Inferior parietal cortex (tissue), 1 donor: Measurements from ENCODE around the gene TUBGCP3.

ENCODE experiments used
- DNase-seq: peaks from one replicate; pipeline ENCODE4 v3.0.0-alpha.2; 2016; ENCODE audit errors: extremely low spot score

The TUBGCP3 gene

DNA sequence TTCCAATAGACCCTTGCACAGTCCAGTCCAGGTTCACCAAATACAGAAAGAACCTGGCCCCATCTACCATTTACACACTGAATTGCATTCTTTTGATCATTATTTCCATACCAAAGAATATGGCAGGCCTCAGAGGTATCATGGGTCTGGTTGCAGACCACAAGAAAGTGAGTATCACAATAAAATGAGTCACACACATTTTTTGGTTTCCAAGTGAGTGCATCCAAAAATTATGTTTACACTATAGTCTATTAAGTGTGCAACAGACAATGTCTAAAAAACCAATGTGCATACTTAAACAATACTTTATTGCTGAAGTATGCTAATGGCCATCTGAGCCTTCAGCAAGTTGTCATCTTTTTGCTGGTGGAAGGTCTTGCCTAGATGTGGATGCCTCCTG, 106.5 kb downstream of the TUBGCP3 start:
- no peak for DNase-seq

DNA sequence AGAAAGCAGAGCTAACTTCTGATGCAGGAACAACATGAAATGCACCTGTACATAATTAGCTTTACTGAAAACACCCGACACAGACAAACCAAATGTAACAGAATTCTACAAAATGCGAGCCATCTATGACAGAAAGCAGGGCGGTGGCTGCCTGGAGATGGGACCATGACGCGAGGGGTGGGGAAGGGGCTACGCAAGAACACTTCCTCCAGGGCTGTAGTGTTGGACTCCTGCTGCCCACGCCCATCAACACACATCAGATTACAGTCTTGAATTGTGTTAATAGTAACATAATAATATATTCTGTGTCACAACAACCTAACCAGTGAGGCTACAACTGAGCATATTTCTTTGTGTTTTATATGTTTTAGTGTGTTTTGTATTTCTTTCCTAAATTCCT, 108.6 kb downstream of the TUBGCP3 start:
- no peak for DNase-seq

DNA sequence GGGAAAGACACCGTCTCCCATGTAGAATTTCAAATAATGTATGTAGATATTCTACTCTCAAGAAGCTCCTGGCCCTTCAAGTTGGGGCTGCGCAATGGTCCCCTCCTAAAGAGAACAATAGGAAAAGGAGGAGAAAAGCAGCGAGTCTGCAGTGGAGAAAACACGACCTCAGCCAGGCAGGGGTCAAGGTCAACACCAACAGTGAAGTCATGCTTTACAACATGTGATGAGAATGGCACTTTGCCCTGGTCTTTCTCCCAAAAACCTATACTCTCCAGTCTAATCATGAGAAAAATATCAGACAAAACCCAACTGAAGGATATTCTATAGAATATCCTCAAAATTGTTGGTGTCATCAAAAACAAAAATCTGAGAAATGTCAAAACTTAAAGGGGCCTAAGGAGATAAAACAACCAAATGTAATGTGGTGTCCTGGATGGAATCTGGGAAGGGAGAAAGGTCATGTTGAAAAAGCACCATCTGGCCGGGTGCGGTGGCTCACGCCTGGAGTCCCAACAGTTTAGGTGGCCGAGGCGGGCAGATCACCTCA, 110.8 kb downstream of the TUBGCP3 start:
- no peak for DNase-seq

DNA sequence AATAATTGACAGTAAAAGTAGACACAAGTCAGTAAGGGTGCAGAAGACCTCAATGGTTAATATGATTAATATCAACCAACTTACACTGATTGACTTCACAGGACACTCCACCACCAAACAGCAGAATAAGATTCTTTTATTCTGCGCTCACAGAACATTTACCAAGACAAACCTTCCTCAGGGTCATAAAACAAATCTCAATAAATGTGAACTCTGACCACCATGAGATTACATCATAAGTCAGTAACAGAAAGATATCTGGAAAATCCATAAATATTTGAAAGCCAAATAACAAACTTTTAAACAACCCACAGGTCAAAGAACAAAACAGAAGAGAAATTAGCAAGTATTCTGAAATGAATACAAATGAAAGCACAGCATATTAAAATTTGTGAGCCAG, 112.1 kb downstream of the TUBGCP3 start:
- no peak for DNase-seq

DNA sequence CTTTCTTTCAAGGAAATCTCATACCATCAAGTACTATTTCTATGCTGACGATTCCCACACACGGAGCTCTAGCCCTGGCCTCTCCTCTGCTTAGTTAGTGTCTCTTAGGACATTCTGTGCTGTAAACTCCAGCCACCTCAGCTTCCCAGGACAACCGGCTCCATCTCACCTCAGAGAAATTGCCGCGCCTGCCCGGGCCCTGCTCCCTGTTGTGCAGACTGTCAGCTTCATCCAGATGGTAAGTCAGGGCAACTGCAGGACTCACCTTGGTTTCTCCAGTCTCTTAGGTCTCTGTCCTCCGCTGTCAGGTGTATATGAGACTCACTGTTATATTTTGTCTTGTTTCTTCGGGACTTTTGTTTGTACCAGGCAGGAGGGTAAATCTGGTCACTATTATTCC, 113.1 kb downstream of the TUBGCP3 start:
- no peak for DNase-seq

DNA sequence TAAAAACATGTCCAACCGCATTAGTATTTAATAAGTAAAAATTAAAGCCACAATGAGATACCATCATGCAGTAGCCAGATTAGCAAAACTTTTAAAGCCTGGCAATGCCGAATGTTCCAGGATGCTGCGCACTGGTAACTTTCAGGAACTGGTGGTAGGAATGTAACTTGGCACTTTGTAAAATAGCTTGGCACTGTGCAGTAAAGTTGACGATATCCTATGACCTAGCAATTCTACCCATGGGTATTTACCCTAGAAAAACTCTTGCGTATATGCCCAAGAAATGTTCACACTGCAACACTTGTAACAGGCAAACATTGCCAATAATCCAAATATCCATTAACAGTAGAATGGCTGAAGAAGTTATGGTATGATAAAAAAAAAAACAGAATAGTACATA, 114.1 kb downstream of the TUBGCP3 start:
- DNase-seq = no peak

DNA sequence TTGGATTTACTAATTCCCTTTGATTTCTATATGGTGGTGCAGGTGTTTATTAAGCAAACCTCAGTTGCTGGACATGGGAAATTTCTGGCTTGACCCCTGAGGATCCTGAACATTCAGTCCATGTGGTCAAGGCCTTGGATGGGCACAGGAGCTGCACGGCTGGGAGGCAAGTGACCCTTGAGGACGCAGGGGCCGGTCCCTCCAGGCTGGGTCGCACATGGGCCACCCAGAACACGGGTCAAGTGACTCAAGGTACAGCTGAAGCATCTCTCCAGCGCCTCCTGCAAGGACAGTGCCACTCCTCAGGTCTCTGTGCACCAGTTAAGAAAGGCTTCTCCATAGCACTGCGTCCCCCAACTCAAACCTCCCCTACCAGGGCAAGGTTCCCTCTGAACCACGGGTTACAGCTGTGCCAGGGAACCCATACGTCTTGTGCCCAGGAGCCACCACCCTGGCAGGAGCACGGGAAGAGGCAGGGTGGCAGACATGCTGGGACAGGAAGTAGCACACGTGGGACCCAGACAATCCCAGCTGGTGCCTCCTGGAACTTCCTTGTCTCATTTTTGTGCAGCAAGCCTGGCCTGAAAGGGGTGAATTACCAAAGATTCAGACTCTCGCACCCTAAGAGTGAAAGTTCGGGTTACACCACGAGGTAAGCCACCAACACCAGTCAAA, 118.7 kb downstream of the TUBGCP3 start:
- no peak for DNase-seq

DNA sequence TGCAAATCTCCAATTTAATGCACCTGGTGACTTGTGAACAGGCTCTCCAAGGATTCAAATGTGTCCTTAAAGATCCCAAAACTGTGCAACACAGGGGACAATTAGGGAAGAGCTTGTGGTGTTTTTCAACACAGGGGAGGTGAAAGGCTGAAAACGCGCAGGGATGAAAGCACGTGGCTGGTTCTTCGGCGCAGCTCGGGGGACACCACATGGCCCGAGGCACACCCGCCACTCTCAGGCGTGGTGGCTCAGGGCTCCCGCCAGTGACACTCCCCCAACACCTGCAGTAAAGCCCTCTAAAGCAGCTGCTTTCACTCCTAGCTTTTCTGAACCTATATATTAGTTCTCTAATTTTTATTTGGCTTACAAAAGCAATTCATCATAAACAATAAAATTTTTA, 119.9 kb downstream of the TUBGCP3 start:
- no peak for DNase-seq

DNA sequence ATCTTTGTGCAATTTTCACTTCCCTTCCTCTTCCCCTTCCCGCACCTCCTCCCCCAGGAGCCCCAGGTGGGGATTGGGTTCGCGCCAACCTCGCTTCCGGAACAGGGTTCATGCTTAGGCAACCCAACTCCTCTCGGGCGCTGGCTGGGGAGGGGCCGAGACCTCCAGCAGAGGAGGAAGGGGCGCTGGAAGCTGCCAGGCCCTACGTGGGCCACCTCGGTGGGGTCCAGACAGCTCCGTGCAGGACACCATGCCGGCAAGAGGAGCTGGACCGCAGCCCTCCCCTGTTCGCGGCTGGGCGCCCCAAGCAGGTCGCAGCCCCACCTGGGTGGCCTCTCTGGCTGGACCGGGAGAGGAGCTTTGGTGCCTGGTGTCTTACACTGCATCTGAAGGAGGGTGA, 120.7 kb downstream of the TUBGCP3 start:
- no peak for DNase-seq

DNA sequence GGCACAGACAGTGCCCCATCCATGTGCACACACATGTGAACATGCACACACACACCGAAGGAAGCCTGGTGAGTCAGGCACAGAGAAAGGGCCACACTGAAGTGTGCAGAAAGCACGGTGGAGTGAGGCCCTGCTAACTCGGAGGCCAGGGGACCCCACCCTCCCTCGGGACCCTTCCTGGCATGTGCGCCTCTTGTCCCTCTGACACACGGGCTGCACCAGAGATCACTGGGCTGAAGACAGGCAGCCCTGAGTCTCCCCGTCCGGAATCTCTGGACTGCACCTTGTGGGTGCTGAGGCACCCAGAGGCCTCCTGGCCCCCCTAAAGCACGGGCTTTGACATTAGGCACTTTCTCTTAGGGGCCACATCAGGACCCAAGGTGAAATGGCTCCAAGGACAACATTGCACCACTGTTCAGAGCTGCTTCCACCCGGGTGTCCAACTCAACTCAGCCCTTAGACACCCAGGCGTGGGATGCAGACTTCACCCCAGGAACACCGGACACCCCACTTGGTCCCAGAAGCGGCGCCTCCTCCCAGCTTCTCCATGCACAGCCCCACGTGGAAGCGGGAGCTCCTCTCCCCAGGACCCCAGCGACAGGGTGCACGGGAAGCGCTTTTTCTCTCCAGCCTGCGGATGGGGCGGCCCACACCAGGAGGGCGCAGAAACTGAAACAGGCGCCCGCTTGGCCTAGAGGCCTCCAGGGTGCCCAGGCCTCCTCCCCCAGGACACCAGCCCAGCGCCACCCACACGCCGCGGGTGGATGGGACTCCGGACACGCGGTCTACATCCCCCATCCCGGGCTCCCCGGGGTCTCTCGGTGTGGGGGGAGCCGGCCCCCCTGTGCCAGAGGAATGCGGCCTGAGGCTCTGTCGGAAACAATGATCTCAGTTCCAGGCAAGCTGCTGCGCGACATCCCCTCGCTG, 121.6 kb downstream of the TUBGCP3 start:
- no peak for DNase-seq

DNA sequence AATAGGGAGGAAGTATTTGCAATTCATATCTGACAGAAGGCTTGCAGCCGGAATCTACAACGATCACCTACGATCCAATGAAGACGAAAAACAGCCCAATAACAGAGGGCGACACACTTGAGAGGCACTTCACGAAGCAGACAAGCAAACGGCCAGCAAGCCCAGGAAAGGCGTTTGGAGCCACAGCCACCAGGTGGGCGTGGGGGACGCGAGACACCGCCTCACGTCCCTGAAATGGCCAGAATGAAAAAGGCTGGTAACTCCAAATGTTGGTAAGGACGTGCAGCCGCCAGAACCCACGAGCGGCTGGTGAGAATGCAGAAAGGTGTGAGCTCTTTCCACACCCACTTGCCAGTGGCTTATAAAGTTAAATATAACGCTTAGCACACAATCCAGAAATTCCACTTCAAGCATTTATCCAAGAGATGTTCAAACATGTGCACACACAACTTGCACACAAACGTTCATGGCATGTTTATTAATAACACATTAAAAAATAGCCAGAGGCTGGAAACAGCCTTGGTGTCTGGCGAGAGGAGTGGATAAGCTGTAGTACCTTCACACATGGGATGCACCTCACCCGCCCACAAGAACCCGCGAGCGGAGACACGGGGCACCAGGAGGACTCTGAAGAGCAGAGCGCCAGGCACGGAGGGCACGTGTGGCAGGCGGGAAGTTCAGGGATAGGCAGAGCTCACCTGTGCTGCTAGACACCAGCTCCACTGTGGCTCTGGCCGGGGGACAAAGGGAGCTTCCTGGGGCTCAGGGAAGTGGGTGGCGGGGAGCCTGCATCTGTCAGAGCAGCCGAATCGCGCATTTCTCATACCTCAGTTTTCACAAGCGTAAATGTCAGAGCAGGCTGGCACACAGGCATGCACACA, 122.5 kb downstream of the TUBGCP3 start:
- no peak for DNase-seq

DNA sequence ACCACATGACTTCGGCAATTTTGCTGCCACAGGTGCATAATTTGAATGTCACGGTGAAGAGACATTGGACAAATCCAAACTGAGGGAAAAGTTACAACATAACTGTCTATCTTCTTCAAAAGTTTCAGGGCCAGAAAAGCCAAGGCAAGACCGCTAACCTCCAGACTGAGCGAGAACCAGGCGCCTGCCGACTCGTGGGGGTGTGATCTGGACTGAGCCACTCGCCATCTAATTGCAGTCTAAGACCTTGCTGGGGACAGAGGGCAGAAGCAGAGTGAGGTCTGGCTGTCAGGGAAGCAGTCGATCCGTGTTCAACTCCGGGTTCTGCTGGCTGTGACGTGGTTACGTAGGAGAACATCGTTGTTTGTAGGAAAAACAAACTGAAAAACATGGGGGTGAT, 123.2 kb downstream of the TUBGCP3 start:
- DNase-seq = no peak

DNA sequence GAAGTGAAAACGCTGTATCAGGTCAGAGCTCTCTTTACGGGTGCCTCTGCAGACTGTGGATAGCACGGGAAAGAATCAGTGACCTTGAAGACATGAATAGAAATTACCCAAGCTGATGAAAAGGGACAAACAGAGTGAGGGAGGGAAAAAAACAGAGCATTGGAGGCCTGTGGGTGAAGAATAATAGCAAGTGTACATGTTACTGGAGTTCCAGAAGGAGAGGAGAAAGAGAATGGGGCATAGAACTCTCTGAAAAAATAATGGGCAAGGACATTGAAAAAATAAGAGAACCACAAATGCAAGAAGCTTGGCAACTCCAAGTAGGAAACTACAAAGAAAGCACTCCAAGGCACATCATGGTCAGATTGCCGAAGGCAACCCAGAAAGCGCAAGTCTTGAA, 125.5 kb downstream of the TUBGCP3 start:
- no peak for DNase-seq

DNA sequence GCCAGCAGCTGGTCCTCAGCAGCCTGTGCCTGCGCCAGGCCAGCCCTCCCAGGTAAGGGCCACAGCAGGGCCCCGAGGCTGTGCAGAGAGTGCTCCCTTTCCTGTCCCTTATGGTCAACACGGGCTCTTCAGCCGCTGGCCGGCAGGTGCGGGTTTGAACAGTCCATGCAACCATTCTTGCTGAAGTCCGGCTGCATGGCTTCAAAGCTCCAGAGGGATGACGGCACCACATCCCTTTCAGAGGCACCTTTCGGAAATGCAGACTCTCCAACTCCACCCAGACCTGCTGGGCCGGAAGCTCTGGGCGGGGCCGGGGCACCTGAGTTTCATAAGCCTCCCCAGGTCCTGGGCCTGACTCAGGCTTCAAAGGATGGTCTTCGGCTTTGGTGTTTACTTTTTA, 130.5 kb downstream of the TUBGCP3 start:
- no peak for DNase-seq

DNA sequence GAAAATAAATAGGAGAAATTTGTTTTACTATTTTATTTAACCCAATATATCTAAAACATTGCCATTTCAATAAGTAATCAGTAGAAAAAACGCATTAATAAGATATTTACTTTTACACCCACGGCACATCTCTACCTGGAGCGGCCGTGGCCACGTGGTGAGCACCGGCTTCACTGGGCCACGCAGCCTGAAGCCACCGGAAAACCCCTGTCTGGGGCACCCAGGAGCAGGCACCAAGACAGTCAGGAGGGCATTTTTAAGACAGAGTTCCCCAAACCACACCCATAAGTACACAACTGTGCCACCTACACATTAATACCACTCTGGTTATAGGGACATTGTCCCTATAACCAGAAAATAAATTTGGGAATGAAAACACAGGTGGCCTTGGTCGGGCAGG, 130.9 kb downstream of the TUBGCP3 start:
- no peak for DNase-seq

DNA sequence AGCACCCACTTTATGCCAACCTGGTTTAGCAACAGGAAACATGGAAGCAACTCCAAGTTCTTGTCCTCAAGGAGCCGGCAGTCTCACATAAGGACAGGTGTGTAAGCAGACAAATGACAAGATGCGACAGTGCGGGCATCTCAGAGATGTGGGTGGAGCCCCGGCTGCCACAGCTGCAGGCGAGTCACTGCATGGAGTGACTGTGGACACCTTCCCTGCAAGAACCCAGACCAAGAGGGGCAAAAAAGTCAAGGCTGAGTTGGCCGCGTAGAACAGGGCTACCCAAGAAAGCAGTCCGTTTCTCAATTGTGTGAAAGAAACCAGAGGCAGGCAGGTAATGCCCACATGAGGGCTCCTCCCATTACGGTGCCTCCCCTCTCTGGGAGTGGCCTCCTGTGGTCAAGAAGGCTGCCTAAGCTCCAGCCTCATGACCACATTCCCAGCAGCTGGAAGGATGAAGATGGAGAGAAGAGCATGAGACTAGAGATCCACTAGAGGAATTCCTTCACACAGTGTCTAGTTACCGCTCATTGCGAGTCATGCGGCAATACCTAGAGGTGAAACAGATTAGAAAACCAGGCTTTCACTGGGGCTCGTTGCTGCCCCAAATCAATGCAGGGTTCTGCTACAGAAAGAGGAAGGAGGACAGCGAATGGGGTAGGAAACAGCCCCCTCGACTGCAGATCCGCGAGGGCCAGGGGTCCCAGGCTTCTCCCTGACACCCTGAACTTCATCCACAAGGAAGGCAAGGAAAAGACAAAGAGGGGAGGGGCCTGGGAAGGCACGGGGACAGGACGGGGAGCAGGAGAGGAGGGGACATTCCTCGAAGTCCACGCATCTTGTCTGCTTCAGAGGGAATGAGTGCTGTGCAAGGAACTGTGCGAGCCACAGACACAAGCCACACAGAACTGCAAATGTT, 131.6 kb downstream of the TUBGCP3 start:
- DNase-seq = no peak

DNA sequence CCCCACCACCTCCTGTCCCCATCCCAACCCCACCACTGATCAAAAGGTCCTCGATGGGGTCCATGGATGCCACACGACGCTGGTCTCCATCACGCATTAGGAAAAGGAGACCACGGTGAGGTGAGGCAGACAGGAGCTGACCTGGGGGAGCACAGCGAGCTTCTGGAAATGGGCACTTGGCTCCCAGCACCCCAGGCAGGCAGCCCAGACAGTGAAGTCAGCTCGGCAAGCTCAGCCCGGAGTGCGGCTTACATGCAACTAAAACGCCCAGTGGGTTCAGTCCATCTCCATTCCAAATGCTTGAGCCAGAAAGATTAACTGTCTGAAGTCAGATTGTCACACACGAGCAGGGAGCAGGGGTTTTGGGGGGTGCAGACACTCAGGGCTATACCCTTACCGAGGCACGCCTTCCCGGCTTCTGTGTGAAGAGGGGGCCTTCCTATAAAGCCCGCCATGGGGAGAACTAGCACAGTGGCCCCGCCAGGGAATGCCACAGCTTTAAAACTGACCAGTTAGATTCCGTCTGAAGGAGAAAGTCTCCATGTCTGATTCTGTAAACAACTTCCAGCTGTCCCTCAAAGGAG, 132.4 kb downstream of the TUBGCP3 start:
- DNase-seq = no peak

DNA sequence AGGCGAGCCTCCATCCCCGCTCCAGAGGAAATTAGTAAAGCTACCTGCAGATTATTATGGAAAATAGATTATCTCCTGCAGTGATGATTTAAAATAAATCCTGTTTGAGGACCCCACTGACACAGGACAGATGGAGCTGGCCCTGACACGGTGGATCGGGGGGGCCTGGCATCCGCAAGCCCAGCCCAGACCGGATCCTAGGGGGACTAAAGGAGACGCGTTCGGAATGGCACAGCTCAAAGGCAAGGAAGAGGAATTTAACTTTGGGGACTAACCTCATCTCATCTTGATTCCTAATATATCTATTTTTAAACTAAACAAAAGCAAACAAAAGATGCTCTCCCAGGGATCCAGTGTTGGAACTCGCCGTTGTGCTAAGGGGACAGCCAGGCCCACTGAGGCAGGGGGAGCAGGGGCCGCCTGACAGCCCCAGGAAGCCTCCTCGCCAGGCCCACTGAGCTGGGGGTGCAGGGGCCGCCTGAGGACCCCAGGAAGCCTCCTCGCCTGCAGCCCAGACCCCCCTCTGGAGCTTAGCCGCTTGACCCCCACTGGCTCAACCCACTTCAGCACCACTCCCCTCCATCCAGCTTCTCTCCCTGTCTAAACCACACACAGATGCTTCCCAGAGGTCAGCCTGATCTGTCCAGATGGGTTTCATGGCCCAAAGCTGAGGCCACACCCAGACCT, 133.2 kb downstream of the TUBGCP3 start:
- no peak for DNase-seq

DNA sequence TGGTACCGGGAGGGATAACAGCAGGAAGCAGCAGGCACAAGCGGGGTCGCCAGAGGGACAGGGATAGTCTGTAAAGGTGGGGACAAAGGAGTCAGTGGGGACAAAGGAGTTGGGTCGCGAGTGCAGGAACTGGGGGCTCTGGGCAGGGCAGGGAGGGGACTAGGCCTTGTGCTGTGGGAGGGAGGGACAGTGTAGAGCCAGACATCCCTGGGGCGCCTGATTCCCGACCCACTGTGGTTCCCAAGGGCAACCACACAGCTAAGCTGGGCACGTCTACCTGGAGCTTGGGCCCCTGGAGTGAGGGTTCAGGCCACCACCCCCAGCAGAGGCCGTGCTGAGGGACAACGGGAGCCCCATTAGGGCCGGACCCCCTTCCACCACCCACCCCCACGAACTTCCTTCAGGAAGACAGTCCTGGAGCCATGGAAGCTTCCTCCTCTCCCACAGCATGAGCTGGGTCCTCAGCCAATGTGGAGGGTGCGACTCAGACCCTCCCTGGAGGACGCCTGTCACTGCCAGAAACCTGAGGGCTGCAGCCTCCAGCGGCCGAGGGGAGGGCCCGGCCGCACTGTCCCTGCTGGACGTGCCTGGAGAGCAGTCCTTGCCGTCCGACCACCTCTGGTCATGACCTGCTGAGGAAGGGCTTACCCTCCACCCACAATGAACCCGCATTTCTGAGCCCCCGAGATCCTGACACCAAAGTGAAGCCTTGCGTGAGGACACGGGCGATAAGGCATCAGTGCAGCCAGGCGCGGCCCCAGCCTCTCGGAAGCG, 133.9 kb downstream of the TUBGCP3 start:
- DNase-seq = no peak
